ENCODE measurements around the gene SERINC4.
A peak's percentile ranks its signal among the peaks of the same experiment; 100 is the strongest.

SERINC4 gene

GRCh38 chr15:43769584-43770228 is 30.3 kb downstream of the SERINC4 start:
- TF ChIP-seq, protein P1, sequence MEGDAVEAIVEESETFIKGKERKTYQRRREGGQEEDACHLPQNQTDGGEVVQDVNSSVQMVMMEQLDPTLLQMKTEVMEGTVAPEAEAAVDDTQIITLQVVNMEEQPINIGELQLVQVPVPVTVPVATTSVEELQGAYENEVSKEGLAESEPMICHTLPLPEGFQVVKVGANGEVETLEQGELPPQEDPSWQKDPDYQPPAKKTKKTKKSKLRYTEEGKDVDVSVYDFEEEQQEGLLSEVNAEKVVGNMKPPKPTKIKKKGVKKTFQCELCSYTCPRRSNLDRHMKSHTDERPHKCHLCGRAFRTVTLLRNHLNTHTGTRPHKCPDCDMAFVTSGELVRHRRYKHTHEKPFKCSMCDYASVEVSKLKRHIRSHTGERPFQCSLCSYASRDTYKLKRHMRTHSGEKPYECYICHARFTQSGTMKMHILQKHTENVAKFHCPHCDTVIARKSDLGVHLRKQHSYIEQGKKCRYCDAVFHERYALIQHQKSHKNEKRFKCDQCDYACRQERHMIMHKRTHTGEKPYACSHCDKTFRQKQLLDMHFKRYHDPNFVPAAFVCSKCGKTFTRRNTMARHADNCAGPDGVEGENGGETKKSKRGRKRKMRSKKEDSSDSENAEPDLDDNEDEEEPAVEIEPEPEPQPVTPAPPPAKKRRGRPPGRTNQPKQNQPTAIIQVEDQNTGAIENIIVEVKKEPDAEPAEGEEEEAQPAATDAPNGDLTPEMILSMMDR (conservative IDR thresholded peaks at IDR 0.05; ENCODE audit: low read depth, low read length): peak; percentile 84
- peaks cover 19% of the 10 kb centered on the region; the same call in 1 of the 2 replicates for H3K36me3 ChIP-seq (ENCODE audit: insufficient read depth)

DNA sequence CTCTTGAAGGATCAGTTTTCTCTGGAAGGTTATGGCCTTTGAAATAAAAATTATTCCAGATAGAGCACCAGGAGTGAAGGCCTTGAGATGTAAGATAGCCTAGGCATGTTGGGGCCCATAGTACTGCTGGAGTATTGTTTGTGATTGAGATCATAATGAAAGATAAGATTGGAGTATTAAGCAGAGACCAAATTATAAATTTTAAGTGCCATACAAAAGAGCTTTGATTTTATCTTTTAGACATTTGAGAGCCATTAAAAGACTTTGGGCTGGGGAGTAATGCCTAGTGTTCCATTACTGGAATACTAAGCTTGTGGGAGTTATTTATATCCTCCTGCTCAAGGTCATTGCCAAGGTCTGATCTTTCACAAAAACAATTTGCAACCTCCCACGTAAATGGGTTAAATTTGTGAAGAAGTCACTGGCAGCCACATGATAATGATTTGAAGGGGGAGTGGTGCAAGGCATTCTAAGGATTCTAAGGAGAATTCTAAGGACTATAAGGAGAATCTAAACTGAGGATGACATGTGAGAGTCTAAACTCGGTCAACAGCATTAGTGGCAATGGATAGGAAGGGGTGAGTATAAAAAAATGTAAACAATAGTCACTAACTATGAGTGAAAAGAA is 36.1 kb downstream of the SERINC4 start:
- Histone ChIP-seq H3K27ac (no peak overlapping the region), H4K20me1 (ENCODE audit: insufficient read depth) (no peaks in the 10 kb centered on the region), H3K36me3 (ENCODE audit: insufficient read depth) (peaks cover 14% of the 10 kb centered on the region; the same call in 1 of the 2 replicates), H3K9ac (no peak overlapping the region), H3K4me1 (ENCODE audit: low read depth, poor library complexity, severe bottlenecking) (no peaks in the 10 kb centered on the region), H3K4me2 (no peak overlapping the region), H3K27me3 (ENCODE audit: insufficient read depth, low read depth) (no peaks in the 10 kb centered on the region), H3K4me3 (IDR thresholded peaks at IDR 0.05; ENCODE audit: insufficient read depth, low read depth, low read length) (no peak overlapping the region), H3K79me2 (ENCODE audit: insufficient read depth, low read depth) (no peaks in the 10 kb centered on the region), H2AFZ (ENCODE audit: low read depth) (no peak overlapping the region)
- TF ChIP-seq, protein P1 (conservative IDR thresholded peaks at IDR 0.05; ENCODE audit: low read depth, low read length): no peak

More at GRCh38 chr15:43769584-43770228, 30.3 kb downstream of the SERINC4 start:
- no peak overlapping the region for H3K9ac ChIP-seq
- no peaks in the 10 kb centered on the region for H3K79me2 ChIP-seq (ENCODE audit: insufficient read depth, low read depth)
- H3K4me1 ChIP-seq (ENCODE audit: low read depth, poor library complexity, severe bottlenecking): no peaks in the 10 kb centered on the region
- H3K27ac ChIP-seq: no peak overlapping the region
- H3K4me3 ChIP-seq (IDR thresholded peaks at IDR 0.05; ENCODE audit: insufficient read depth, low read depth, low read length): no peak overlapping the region
- no peak overlapping the region for H3K4me2 ChIP-seq
- H4K20me1 ChIP-seq (ENCODE audit: insufficient read depth): 0 out of 2 replicates have a peak, but pooled peaks cover 3% of the 10 kb centered on the region
- H2AFZ ChIP-seq (ENCODE audit: low read depth): no peak overlapping the region
- H3K27me3 ChIP-seq (ENCODE audit: insufficient read depth, low read depth): no peaks in the 10 kb centered on the region

- H3K36me3 ChIP-seq (ENCODE audit: insufficient read depth): peaks cover 14% of the 10 kb centered on the region; the same call in 1 of the 2 replicates
Measured at GRCh38 chr15:43762824-43763223, 37.2 kb downstream of the SERINC4 start.

DNA sequence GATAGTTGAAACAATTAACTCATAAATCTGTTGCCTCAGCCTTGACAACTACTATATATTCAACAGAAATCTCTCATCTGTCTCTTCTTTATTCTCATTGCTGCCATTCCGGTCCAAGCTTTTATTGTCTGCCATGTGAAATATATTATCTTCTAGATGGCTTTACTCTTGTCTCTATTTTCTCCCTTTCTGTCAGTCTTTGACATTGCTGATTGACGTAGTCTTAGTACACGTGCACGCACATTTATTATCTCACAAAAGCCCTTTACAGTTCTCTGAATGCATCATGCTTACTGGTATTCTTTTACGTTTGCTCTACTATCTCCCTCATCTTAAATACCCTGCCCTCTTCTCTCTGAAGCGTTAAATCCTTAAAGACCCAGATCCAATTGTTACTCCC is 48.1 kb downstream of the SERINC4 start:
- no peak overlapping the region for H3K9ac ChIP-seq
- no peak overlapping the region for H3K4me2 ChIP-seq
- peaks cover 93% of the 10 kb centered on the region for H3K79me2 ChIP-seq (ENCODE audit: insufficient read depth, low read depth)
- peaks cover 33% of the 10 kb centered on the region for H3K4me1 ChIP-seq (ENCODE audit: low read depth, poor library complexity, severe bottlenecking)
- H3K27ac ChIP-seq: no peak overlapping the region
- peaks cover 43% of the 10 kb centered on the region for H4K20me1 ChIP-seq (ENCODE audit: insufficient read depth)
- H3K4me3 ChIP-seq (IDR thresholded peaks at IDR 0.05; ENCODE audit: insufficient read depth, low read depth, low read length): no peak overlapping the region
- H3K36me3 ChIP-seq (ENCODE audit: insufficient read depth): peaks cover 28% of the 10 kb centered on the region; the same call in 1 of the 2 replicates
- no peaks in the 10 kb centered on the region for H3K27me3 ChIP-seq (ENCODE audit: insufficient read depth, low read depth)
- TF ChIP-seq, protein P1 (conservative IDR thresholded peaks at IDR 0.05; ENCODE audit: low read depth, low read length): no peak
- no peak overlapping the region for H2AFZ ChIP-seq (ENCODE audit: low read depth)

More at GRCh38 chr15:43762824-43763223, 37.2 kb downstream of the SERINC4 start:
- no peak overlapping the region for H3K9ac ChIP-seq
- TF ChIP-seq, protein P1 (conservative IDR thresholded peaks at IDR 0.05; ENCODE audit: low read depth, low read length): no peak
- H3K27me3 ChIP-seq (ENCODE audit: insufficient read depth, low read depth): no peaks in the 10 kb centered on the region
- H3K4me3 ChIP-seq (IDR thresholded peaks at IDR 0.05; ENCODE audit: insufficient read depth, low read depth, low read length): no peak overlapping the region
- no peak overlapping the region for H2AFZ ChIP-seq (ENCODE audit: low read depth)
- no peak overlapping the region for H3K4me2 ChIP-seq
- no peaks in the 10 kb centered on the region for H3K4me1 ChIP-seq (ENCODE audit: low read depth, poor library complexity, severe bottlenecking)
- H3K79me2 ChIP-seq (ENCODE audit: insufficient read depth, low read depth): peaks cover 2% of the 10 kb centered on the region; the same call in 1 of the 2 replicates
- no peak overlapping the region for H3K27ac ChIP-seq
- H4K20me1 ChIP-seq (ENCODE audit: insufficient read depth): no peaks in the 10 kb centered on the region
